GM12891 (cell line): Measurements from ENCODE around the gene PPME1.

Experiments
- POLR2A ChIP-seq: IDR thresholded peaks from 2 replicates; pipeline ENCODE4 v1.6.1; 2011; ENCODE audit warnings: low read depth, low read length, control low read depth
- POLR2AphosphoS5 ChIP-seq: IDR thresholded peaks from 2 replicates; pipeline ENCODE4 v1.6.1; 2011; ENCODE audit warnings: low read depth, low read length, control low read depth

GRCh38 chr11:74142624-74143023 lies 28.5 kb upstream of the PPME1 start:
- TF ChIP-seq POLR2A (no peak), POLR2AphosphoS5 (no peak)
